Measurements from ENCODE around the gene TMEM203. TPM values are rescaled to one million over a fixed set of nuclear protein-coding genes. Genes with fewer than 3 reads are reported as not detected.

The TMEM203 gene
- total and polyA plus RNA-seq, 9 donors, result 29.2 to 40.8 (median 37.5) TPM

GRCh38 chr9:137193771-137194170 lies 11.7 kb downstream of the TMEM203 start:
- 78 to 83% (median 79%) methylated on average over 14 of the region's 14 CpGs for WGBS, 3 donors
- Histone ChIP-seq H3K9me3 (no peaks in the 10 kb centered on the region), H3K27me3 (no peaks in the 10 kb centered on the region), H3K27ac (no peak overlapping the region), H3K4me1 (ENCODE audit: insufficient read depth) (peaks cover 9% of the 10 kb centered on the region), H3K4me3 (no peak overlapping the region), H3K36me3 (no peaks in the 10 kb centered on the region)
- DNase-seq, result no peak
- intact Hi-C loops (cut with DNase I), result no loop called here
- TF ChIP-seq POLR2A (IDR thresholded peaks at IDR 0.05) (no peak), CTCF (IDR thresholded peaks at IDR 0.05) (no peak)

GRCh38 chr9:137192859-137193258 lies 12.6 kb downstream of the TMEM203 start:
- WGBS, 3 donors, result 65 to 88% (median 75%) methylated on average over 2 of the region's 2 CpGs
- H3K9me3 ChIP-seq, result no peaks in the 10 kb centered on the region
- H3K36me3 ChIP-seq, result no peaks in the 10 kb centered on the region
- H3K27me3 ChIP-seq, result no peaks in the 10 kb centered on the region
- intact Hi-C loops (cut with DNase I), result no loop called here
- H3K4me3 ChIP-seq, result no peak overlapping the region
- DNase-seq, result no peak
- no peak overlapping the region for H3K27ac ChIP-seq
- H3K4me1 ChIP-seq (ENCODE audit: insufficient read depth), result peaks cover 8% of the 10 kb centered on the region
- no peak for TF ChIP-seq CTCF (IDR thresholded peaks at IDR 0.05)
- TF ChIP-seq EP300 (IDR thresholded peaks at IDR 0.05), result no peak
- no peak for TF ChIP-seq POLR2A (IDR thresholded peaks at IDR 0.05)

- WGBS, 3 donors, result 80 to 86% (median 81%) methylated on average over 10 of the region's 10 CpGs
- H3K27ac ChIP-seq, result no peak overlapping the region
- intact Hi-C loops (cut with DNase I), result no loop called here
- no peaks in the 10 kb centered on the region for H3K36me3 ChIP-seq
- H3K4me3 ChIP-seq, result no peak overlapping the region
- TF ChIP-seq CTCF (IDR thresholded peaks at IDR 0.05) (no peak), EP300 (IDR thresholded peaks at IDR 0.05) (no peak), POLR2A (IDR thresholded peaks at IDR 0.05) (no peak)
- H3K9me3 ChIP-seq, result no peaks in the 10 kb centered on the region
- peaks cover 11% of the 10 kb centered on the region for H3K4me1 ChIP-seq (ENCODE audit: insufficient read depth)
- DNase-seq, result no peak
- H3K27me3 ChIP-seq, result no peaks in the 10 kb centered on the region
Measured at GRCh38 chr9:137192448-137192780, 13.0 kb downstream of the TMEM203 start.

- Histone ChIP-seq H3K27ac (no peak overlapping the region), H3K36me3 (no peaks in the 10 kb centered on the region), H3K4me1 (ENCODE audit: insufficient read depth) (peaks cover 15% of the 10 kb centered on the region), H3K9me3 (no peaks in the 10 kb centered on the region), H3K4me3 (no peak overlapping the region), H3K27me3 (no peaks in the 10 kb centered on the region)
- intact Hi-C loops (cut with DNase I), result no loop called here
- no peak for DNase-seq
- WGBS, 3 donors, result 49 to 56% (median 54%) methylated on average over 22 of the region's 22 CpGs
- TF ChIP-seq EP300 (IDR thresholded peaks at IDR 0.05) (no peak), POLR2A (IDR thresholded peaks at IDR 0.05) (no peak), CTCF (IDR thresholded peaks at IDR 0.05) (no peak)
Measured at GRCh38 chr9:137191691-137192447, 13.6 kb downstream of the TMEM203 start.

All from ovary (tissue), 9 donors.